Measurements from ENCODE around the gene LRP4. TPM values are rescaled to one million over a fixed set of nuclear protein-coding genes. Genes with fewer than 3 reads are reported as not detected.

LRP4 gene
- total and polyA plus RNA-seq, 2 of the 13 experiments (the other 11 are each of a cell fraction or from before 2014, with no cell fraction given), result 4.7 to 13.3 TPM

GRCh38 chr11:46838501-46838900 lies 79.8 kb downstream of the LRP4 start (continued):
- TF ChIP-seq ZHX2 (IDR thresholded peaks at IDR 0.05; ENCODE audit: low read depth) (no peak), ZHX2 (CRISPR knock-in tag; IDR thresholded peaks at IDR 0.05; ENCODE audit: borderline replicate concordance) (no peak), ZBTB20 (CRISPR knock-in tag; IDR thresholded peaks at IDR 0.05; ENCODE audit: borderline replicate concordance, low read depth) (no peak), THAP9 (CRISPR knock-in tag; IDR thresholded peaks at IDR 0.05; ENCODE audit: borderline replicate concordance) (no peak), MZF1 (CRISPR knock-in tag; IDR thresholded peaks at IDR 0.05; ENCODE audit: borderline replicate concordance) (no peak), ZNF740 (CRISPR knock-in tag; IDR thresholded peaks at IDR 0.05) (no peak)

Measured in HepG2 (cell line).